Breast epithelium (tissue), 3 donors: Measurements from ENCODE around the gene CRYBG1.

ENCODE experiments used
- CTCF ChIP-seq, 3 donors: fragments of 450-650 bp; IDR thresholded peaks; one replicate each; pipeline ENCODE4 v1.5.1; 2016 to 2017; ENCODE audit warnings: antibody characterized with exemption in 3 of 3, mild to moderate bottlenecking in 3 of 3, moderate library complexity in 3 of 3
- POLR2A ChIP-seq: fragments of 450-650 bp; IDR thresholded peaks from one replicate; pipeline ENCODE4 v1.6.1; 2016; ENCODE audit warnings: antibody characterized with exemption, mild to moderate bottlenecking, moderate library complexity

GRCh38 chr6:106321940-106322339, 38.6 kb upstream of the CRYBG1 start:
- TF ChIP-seq CTCF (IDR thresholded peaks at IDR 0.05) (no peak), POLR2A (no peak)
